H9 (cell line): ENCODE data around the gene TMEM253. TPM values are rescaled to one million over a fixed set of nuclear protein-coding genes. Genes with fewer than 3 reads are reported as not detected.

ENCODE experiments used
- DNase-seq: peaks from one replicate; pipeline ENCODE4 v3.0.0-alpha.2; 2017
- H2AFZ ChIP-seq: one replicate; pipeline ENCODE4 v1.6.1; 2013; ENCODE audit warnings: mild to moderate bottlenecking, low read length, control low read depth, moderate library complexity
- H2AK5ac ChIP-seq: 2 replicates; pipeline ENCODE4 v1.6.1; 2013; ENCODE audit warnings: low read length, control low read depth, mixed read lengths; ENCODE audit not compliant: insufficient read length
- H2BK120ac ChIP-seq: one replicate; pipeline ENCODE4 v1.6.1; 2013; ENCODE audit warnings: low read depth, mild to moderate bottlenecking, low read length, control low read depth, inconsistent platforms; ENCODE audit not compliant: poor library complexity, severe bottlenecking
- H2BK12ac ChIP-seq: 2 replicates; pipeline ENCODE4 v1.6.1; 2013; ENCODE audit warnings: low read length, control low read depth, mixed read lengths, low read depth; ENCODE audit not compliant: insufficient read length
- H2BK15ac ChIP-seq: 2 replicates; pipeline ENCODE4 v1.6.1; 2013; ENCODE audit warnings: low read depth, low read length, control low read depth
- H2BK20ac ChIP-seq: one replicate; pipeline ENCODE4 v1.6.1; 2013; ENCODE audit warnings: low read depth, mild to moderate bottlenecking, low read length, control low read depth, inconsistent platforms; ENCODE audit not compliant: poor library complexity, severe bottlenecking
- H2BK5ac ChIP-seq: 2 replicates; pipeline ENCODE4 v1.6.1; 2013; ENCODE audit warnings: low read length, control low read depth, mixed read lengths; ENCODE audit not compliant: insufficient read length
- H3K14ac ChIP-seq: 2 replicates; pipeline ENCODE4 v1.6.1; 2013; ENCODE audit warnings: low read length, control low read depth; ENCODE audit not compliant: insufficient read depth
- H3K18ac ChIP-seq: 2 replicates; pipeline ENCODE4 v1.6.1; 2013; ENCODE audit warnings: low read depth, mild to moderate bottlenecking, mixed read lengths, low read length, control low read depth; ENCODE audit not compliant: insufficient read length
- H3K23ac ChIP-seq: 2 replicates; pipeline ENCODE4 v1.6.1; 2013; ENCODE audit warnings: low read length, control low read depth, mixed read lengths, low read depth; ENCODE audit not compliant: insufficient read length
- H3K23me2 ChIP-seq: 2 replicates; pipeline ENCODE4 v1.6.1; 2013; ENCODE audit warnings: low read depth, mild to moderate bottlenecking, mixed read lengths, low read length, control low read depth; ENCODE audit not compliant: insufficient read length, poor library complexity, severe bottlenecking
- H3K27ac ChIP-seq: 2 replicates; pipeline ENCODE4 v1.5.1; 2013; ENCODE audit warnings: low read length, control low read depth, mixed read lengths, low read depth; ENCODE audit not compliant: insufficient read length
- H3K27me3 ChIP-seq: 2 replicates; pipeline ENCODE4 v1.6.1; 2013; ENCODE audit warnings: low read length, control low read depth, inconsistent platforms; ENCODE audit not compliant: insufficient read depth
- H3K4ac ChIP-seq: 2 replicates; pipeline ENCODE4 v1.6.1; 2013; ENCODE audit warnings: low read depth, mild to moderate bottlenecking, control low read depth, inconsistent platforms, low read length, moderate library complexity
- H3K4me1 ChIP-seq: 2 replicates; pipeline ENCODE4 v1.6.1; 2013; ENCODE audit warnings: low read length, control low read depth, inconsistent platforms; ENCODE audit not compliant: insufficient read depth
- H3K4me2 ChIP-seq: 2 replicates; pipeline ENCODE4 v1.6.1; 2013; ENCODE audit warnings: low read length, control low read depth, mixed read lengths; ENCODE audit not compliant: insufficient read length, insufficient read depth
- H3K56ac ChIP-seq: 2 replicates; pipeline ENCODE4 v1.6.1; 2013; ENCODE audit warnings: low read depth, mild to moderate bottlenecking, mixed read lengths, low read length, control low read depth; ENCODE audit not compliant: insufficient read length
- H3K79me1 ChIP-seq: 2 replicates; pipeline ENCODE4 v1.6.1; 2013; ENCODE audit warnings: low read depth, mild to moderate bottlenecking, moderate library complexity, low read length, control low read depth, inconsistent platforms; ENCODE audit not compliant: insufficient read depth, poor library complexity, severe bottlenecking
- H3K79me2 ChIP-seq: 2 replicates; pipeline ENCODE4 v1.6.1; 2013; ENCODE audit warnings: low read length, control low read depth, inconsistent platforms; ENCODE audit not compliant: insufficient read depth
- H3K9ac ChIP-seq: 2 replicates; pipeline ENCODE4 v1.6.1; 2013; ENCODE audit warnings: low read length, control low read depth, mixed read lengths; ENCODE audit not compliant: insufficient read length; ENCODE audit errors: extremely low read depth
- H3K9me3 ChIP-seq: one replicate; pipeline ENCODE4 v1.6.1; 2013; ENCODE audit warnings: low read depth, low read length, inconsistent platforms; ENCODE audit not compliant: control insufficient read depth
- H3T11ph ChIP-seq: one replicate; pipeline ENCODE4 v1.6.1; 2013; ENCODE audit warnings: mild to moderate bottlenecking, low read length, control low read depth, inconsistent platforms
- H4K20me1 ChIP-seq: one replicate; pipeline ENCODE4 v1.6.1; 2013; ENCODE audit not compliant: control insufficient read depth, insufficient read length, insufficient read depth
- H4K5ac ChIP-seq: 2 replicates; pipeline ENCODE4 v1.6.1; 2013; ENCODE audit warnings: low read depth, mild to moderate bottlenecking, mixed read lengths, low read length, control low read depth; ENCODE audit not compliant: insufficient read length
- H4K8ac ChIP-seq: replicated peaks from 2 replicates; pipeline ENCODE4 v1.6.1; 2013; ENCODE audit warnings: low read length, control low read depth, mixed read lengths, low read depth; ENCODE audit not compliant: insufficient read length
- H4K91ac ChIP-seq: 2 replicates; pipeline ENCODE4 v1.6.1; 2013; ENCODE audit warnings: low read depth, mild to moderate bottlenecking, moderate library complexity, mixed read lengths, low read length, control low read depth; ENCODE audit not compliant: insufficient read length
- H3K27ac Mint-ChIP-seq, 3 experiments: 2 replicates in 2 of 3; 3 replicates in 1 of 3; pipeline ENCODE4 v1.8.0; 2020 to 2021; ENCODE audit warnings: mixed read lengths in 3 of 3, mild to moderate bottlenecking in 1 of 3, moderate library complexity in 1 of 3
- H3K27me3 Mint-ChIP-seq: 2 replicates; pipeline ENCODE4 v1.8.0; 2021; ENCODE audit warnings: low read depth, mild to moderate bottlenecking, moderate library complexity, mixed read lengths
- H3K36me3 Mint-ChIP-seq, 3 experiments: 2 replicates in 2 of 3; 3 replicates in 1 of 3; pipeline ENCODE4 v1.8.0; 2020 to 2021; ENCODE audit warnings: low read depth in 3 of 3, mixed read lengths in 3 of 3; ENCODE audit not compliant: insufficient read depth in 1 of 3
- H3K4me1 Mint-ChIP-seq, 2 experiments: 2 replicates each; pipeline ENCODE4 v1.8.0; 2020; ENCODE audit warnings: mixed read lengths in 2 of 2
- H3K4me3 Mint-ChIP-seq, 2 experiments: 2 replicates in 1 of 2; 3 replicates in 1 of 2; pipeline ENCODE4 v1.8.0; 2020 to 2021; ENCODE audit warnings: mild to moderate bottlenecking in 2 of 2, mixed read lengths in 2 of 2, moderate library complexity in 1 of 2
- H3K9me3 Mint-ChIP-seq, 2 experiments: 2 replicates in 1 of 2; 3 replicates in 1 of 2; pipeline ENCODE4 v1.8.0; 2020; ENCODE audit warnings: mild to moderate bottlenecking in 2 of 2, mixed read lengths in 2 of 2, moderate library complexity in 1 of 2
- CTCF ChIP-seq: fragments of 200-600 bp; sonication (generic); conservative IDR thresholded peaks from 3 replicates; pipeline ENCODE4 v1.8.0; 2021; ENCODE audit warnings: antibody characterized with exemption, mild to moderate bottlenecking
- WGBS: extraction: QIAGEN DNeasy Blood & Tissue Kit; methylation state at CpG from one replicate; pipeline ENCODE4 v1.1.7; 2013; ENCODE audit warnings: missing lambda C conversion rate, low lambda C conversion rate, mixed read lengths; ENCODE audit not compliant: insufficient read length; ENCODE audit errors: extremely low coverage; 5-methylcytosine and 5-hydroxymethylcytosine counted together
- total RNA-seq: library from RNA; stranded (reverse); gene quantifications from 2 replicates; pipeline ENCODE4 v1.2.1, GENCODE V29; 2021

Gene TMEM253
- total RNA-seq, 1 experiment from 2014 or later: 2.2 TPM

DNA sequence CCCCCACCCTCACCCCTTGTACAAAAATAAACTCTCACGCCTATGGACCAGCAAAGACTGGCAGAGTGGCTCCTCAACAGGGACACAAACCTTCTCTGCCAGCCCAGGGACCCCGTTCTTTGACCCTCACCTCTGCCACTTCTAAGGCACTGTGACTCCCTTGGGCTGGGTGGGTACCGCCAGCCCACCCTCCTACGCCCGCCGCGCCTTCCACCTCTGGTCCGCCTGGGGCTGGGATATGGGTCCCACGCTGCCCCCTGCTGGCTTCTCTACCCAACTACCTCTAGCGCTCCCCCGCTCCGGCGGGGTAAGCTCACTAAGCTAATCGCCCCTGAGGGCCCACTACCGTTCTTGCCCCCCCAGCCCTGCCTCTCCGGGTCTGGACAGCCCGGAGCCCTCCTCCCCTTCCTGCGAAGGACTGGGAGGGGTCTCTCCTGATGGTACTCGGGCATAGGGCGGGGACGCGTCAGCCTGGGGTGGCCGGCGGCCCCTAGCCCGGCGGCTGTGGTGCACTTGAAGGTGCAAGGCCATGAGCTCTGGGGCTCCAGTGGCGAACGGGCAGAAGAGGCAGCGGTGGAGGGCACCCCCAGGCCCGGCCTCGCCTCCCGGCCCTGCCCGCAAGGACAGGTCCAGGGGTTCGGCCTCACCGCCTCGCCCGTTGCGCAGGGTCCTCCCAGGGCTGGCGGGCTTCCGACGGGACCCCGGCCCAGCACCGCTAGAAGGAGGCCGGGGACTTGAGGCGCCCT is 10.5 kb upstream of the TMEM253 start:
- Histone ChIP-seq H2AK5ac (no peak overlapping the region), H2AFZ (no peak overlapping the region), H3K27me3 (no peaks in the 10 kb centered on the region), H2BK120ac (no peak overlapping the region), H3K18ac (no peak overlapping the region), H2BK12ac (no peak overlapping the region), H3K23me2 (peaks cover 5% of the 10 kb centered on the region), H3K9me3 (no peaks in the 10 kb centered on the region), H3T11ph (no peak overlapping the region), H4K8ac (no peak overlapping the region), H4K20me1 (no peaks in the 10 kb centered on the region), H3K4me1 (peaks cover 6% of the 10 kb centered on the region), H2BK5ac (no peak overlapping the region), H3K79me2 (no peaks in the 10 kb centered on the region), H2BK15ac (no peak overlapping the region), H4K5ac (no peak overlapping the region), H3K56ac (no peak overlapping the region), H3K23ac (no peak overlapping the region), H3K27ac (no peak overlapping the region), H3K14ac (no peak overlapping the region), H3K4ac (no peak overlapping the region), H2BK20ac (no peak overlapping the region), H3K4me2 (no peak overlapping the region), H4K91ac (no peak overlapping the region), H3K79me1 (no peaks in the 10 kb centered on the region), H3K9ac (no peak overlapping the region)
- TF ChIP-seq CTCF: peak; percentile 80
- peaks cover 2% of the 10 kb centered on the region for H3K27me3 Mint-ChIP-seq
- peaks cover 54 to 73% (median 69%) of the 10 kb centered on the region in 3 experiments for H3K36me3 Mint-ChIP-seq
- H3K4me3 Mint-ChIP-seq: no peak overlapping the region
- H3K27ac Mint-ChIP-seq: peak overlapping the region in 2 of 3 experiments; percentile 32 to 88; a peak in 2 of 7 replicates
- WGBS: no CpG with 5 or more reads among the region's 45 CpGs
- H3K4me1 Mint-ChIP-seq: peaks cover 50% of the 10 kb centered on the region in 2 experiments
- peak; percentile 75 for DNase-seq
- no peaks in the 10 kb centered on the region; a peak in 3 of 5 replicates for H3K9me3 Mint-ChIP-seq
